HG02642 (cell line): ENCODE measurements around the gene SMIM36.
"Not testable (repeated sequence)": the region's sequence is repeated elsewhere in the genome, so short reads cannot be mapped to it uniquely, and the experiment has no call there.

ENCODE experiments used
- ATAC-seq: cut with Tn5 transposase; IDR thresholded peaks from one replicate; pipeline ENCODE4 v1.9.1; 2021; ENCODE audit warnings: mild to moderate bottlenecking; ENCODE audit not compliant: unreplicated experiment, poor library complexity

Gene SMIM36

GRCh38 chr17:55510986-55511721, at the start of gene SMIM36:
Gene SMIM36, minus strand, starts transcription at chr17:55511452.
- ATAC-seq: no peak

GRCh38 chr17:55555772-55556171, 44.5 kb upstream of the SMIM36 start:
- ATAC-seq: no peak

DNA sequence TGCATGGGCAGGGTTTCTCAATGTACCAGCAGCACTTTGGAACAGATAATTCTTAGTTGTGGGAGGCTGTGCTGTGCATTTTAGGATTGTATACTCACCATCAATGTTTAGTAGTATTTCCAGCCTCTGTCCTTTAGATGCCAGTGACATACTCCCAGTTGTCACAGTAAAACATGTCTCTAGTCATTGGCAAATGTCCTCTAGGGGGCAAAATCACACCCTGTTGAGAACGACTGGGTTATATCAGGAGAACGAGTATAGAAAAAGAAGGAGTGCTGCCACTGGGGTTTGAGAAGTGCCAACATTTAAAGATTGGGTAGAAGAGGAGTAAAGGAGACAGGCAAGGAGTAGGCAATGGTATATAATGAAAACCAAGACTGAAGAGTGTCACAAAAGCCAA, 37.9 kb upstream of the SMIM36 start:
- ATAC-seq: peak; percentile 52

DNA sequence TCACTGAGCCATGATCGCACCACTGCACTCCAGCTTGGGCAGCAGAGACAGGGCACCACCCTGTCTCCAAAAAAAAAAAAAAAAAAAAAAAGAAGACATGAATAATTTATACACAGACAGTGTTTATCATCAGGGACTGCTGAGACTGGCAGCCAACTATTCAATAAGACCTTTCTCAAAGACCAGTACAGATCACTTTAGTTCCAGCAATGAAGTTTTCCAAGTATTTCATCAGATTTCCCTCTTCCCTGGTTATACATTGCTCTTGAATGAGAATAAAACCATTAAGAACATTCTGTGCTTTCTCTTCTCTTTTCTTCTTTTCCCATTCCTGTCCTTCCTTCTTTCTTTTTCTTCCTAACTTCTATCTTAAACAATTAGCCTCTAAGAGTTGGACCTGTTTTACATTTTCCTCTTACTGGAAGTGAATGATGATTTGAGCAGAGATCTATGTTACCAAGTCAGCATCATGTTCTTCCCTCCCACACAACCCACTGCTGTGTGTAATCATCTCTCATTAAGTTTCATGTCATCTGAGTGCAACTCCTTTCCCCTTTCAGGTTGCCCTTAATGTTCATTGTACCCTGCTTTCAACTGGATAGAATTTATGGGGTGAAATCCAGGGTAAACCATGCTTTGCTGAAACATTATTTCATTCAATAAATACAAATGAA, 35.9 kb upstream of the SMIM36 start:
- no peak for ATAC-seq

- ATAC-seq: no peak
Observed at GRCh38 chr17:55546481-55546880, 35.2 kb upstream of the SMIM36 start.

GRCh38 chr17:55545806-55546205, 34.6 kb upstream of the SMIM36 start:
- no peak for ATAC-seq

DNA sequence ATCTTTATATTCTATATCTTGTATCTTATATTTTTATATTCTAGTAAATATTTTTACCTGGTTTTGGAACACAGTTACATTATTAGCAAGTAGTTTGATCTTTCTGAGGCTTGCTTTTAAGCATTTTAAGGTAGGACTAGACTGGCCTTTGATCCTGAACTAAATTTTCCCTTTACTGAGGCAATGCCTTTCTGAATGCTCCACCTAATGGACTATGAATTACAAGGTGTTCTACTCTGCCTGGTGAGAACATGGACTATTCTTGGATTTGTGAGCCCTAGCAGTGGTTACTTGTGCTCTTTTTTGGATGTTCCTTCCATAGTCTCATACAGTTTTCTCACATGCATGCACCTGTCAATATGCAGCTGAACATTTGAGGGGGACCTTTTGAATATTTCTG, 32.5 kb upstream of the SMIM36 start:
- ATAC-seq: no peak

DNA sequence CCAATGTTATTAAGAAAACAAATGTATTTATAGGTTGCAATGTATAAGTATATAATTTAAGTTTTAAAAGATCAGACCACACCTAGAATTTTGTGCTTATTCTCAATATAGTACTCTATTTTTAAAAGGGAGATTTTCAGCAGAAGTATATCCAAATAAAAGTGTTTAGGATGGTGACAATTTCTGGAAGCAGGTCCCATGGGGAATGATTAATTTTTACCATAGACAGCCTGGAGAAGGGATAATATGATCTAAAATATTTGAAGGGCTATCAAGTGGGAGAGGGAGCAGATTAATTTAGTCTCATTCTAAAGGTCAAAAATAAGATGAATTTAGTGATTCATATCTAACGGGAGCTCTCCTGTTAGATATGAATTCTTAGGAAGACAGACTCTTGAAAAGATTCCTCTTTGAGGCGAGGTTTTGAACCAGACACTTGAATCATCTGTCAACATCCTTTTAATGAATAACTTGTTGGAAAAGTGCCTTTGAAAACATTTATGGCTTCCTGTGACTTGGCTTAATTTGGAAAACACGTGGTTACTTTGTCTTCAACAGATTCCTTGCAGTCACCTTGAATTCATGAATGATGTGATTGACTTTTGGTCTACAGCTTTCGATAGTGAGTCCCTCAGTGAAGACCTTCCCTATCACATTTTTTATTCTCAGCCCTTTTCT, 29.3 kb upstream of the SMIM36 start:
- ATAC-seq: no peak

GRCh38 chr17:55536205-55536604, 25.0 kb upstream of the SMIM36 start:
- no peak for ATAC-seq

DNA sequence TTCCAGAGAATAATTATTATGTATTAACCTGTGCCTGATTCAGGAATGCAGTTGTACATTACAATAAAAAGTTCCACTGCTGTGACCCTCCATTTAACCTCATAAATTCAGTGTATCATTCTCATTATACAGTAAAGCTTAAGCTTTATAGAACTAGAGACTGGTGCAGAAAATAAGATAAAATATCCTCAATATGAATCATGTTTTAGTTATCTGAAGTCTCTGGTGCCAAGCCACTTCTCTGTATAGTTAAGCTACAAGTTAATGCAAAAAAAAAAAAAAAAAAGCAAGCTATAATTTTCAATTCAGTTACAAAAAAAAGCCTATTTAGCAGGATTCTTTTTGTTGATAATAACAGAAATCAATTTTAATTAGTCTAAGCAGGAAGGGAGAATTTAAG, 22.4 kb upstream of the SMIM36 start:
- no peak for ATAC-seq

- ATAC-seq: no peak
Observed at GRCh38 chr17:55532670-55533069, 21.4 kb upstream of the SMIM36 start.

- no peak for ATAC-seq
Observed at GRCh38 chr17:55531053-55531728, 19.9 kb upstream of the SMIM36 start.

DNA sequence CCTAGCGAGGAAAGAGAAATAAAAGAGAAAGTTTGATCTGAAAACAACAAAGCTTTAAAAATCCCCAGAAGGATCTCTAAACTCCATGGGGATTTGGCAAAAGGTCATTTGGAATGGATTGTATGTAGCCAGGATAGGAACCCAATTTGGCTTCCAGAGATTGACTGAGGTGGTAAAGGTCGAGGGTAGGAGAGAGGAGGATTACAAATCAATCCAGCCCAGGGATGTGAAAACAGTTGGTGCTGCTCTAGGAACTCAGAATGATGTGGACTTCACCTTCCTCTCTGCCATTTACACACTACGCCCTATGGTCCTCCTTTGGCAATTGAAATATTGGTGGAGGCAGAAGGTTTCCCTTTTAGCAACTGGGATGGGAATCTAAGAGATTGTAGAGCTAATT, 18.8 kb upstream of the SMIM36 start:
- ATAC-seq: no peak

- no peak for ATAC-seq
Observed at GRCh38 chr17:55527540-55528118, 16.4 kb upstream of the SMIM36 start.

GRCh38 chr17:55524440-55525220, 13.4 kb upstream of the SMIM36 start:
- peak; percentile 73 for ATAC-seq

DNA sequence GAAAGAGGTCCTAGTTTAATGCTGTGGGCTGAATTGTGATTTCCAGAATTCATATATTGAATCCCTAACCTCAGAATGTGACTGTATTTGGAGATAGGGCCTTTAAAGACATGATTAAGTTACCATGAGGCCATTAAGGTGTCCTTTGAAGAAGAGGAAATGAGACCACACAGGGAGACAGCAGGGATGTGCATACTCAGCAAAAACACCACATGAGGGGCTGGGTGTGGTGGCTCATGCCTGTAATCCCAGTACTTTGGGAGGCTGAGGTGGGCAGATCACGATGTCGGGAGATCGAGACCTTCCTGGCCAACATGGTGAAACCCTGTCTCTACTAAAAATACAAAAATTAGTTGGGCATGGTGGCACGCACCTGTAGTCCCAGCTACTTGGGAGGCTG, 11.8 kb upstream of the SMIM36 start:
- not testable (repeated sequence) for ATAC-seq

DNA sequence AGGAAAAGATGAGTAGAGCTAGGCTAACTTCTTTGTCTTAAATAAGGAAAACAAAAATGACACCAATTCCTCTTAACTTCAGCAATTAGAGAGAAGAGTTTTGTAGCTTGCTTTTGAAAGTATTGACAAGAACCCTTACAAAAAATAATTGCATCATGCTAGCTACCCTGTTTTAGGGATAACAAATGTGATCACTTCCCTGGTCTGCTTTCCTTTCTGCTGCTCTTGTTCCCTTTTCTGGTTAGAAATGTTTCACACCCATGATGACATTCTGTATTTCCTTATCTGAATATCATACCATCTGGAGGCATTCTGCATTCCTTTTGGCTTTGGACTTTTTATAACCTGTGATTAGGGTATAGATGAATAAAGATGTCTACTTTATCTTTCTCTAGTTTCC, 9.9 kb upstream of the SMIM36 start:
- ATAC-seq: no peak

DNA sequence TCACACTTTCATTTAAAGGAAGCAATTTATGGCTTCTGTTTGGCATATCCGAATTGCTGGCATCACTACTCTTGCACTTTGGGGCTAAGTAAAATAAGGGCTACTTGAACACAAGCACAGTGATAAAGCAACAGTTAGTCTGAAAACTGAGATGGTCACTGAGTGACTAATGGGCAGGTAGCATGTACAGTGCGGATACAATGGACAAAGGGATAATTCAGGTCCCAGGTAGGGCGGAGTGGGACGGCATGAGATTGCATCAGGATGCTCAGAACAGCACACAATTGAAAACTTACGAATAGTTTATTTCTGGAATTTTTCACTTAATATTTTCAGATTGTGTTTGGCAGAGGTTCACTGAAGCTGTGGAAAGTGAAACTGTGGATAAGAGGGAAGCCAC, 9.2 kb upstream of the SMIM36 start:
- ATAC-seq: no peak

DNA sequence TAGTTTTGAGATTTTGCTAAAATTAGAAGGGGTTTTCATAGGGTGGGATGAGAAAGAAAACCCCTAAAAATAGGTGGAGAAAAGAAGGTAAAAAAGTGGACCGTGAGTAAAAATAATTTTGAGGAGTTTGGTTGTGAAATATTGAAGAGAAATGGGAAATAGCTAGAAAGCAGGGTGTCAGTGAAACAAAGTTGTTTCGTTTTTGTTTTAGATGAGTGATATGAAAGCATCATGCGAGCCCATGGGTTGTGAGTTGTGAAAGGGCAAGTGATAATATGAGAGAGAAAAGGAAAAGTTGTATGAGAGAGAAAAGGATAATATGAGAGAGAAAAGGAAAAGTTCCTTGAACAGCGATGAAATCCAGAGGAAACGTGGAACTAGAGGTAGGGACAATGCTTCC, 7.3 kb upstream of the SMIM36 start:
- ATAC-seq: no peak
